Subcutaneous adipose tissue (tissue), 4 donors: ENCODE data around the gene ARFGEF3. TPM values are rescaled to one million over a fixed set of nuclear protein-coding genes. Genes with fewer than 3 reads are reported as not detected.

Experiments used
- total RNA-seq, 4 donors: library from RNA; depleted of rRNA; stranded (reverse); fragments of >200 nt; gene quantifications; one replicate each; pipeline ENCODE4 v1.1.0, GENCODE V29; 2016
- TF ChIP-seq, protein P1 (sequence below): fragments of 450-650 bp; IDR thresholded peaks from one replicate; pipeline ENCODE4 v1.5.1; 2016; ENCODE audit warnings: low read depth, mild to moderate bottlenecking, control low read depth, antibody characterized with exemption, moderate library complexity

Gene ARFGEF3
- total RNA-seq, 4 donors from 2014 or later, result 1.0 to 6.2 (median 2.3) TPM

DNA sequence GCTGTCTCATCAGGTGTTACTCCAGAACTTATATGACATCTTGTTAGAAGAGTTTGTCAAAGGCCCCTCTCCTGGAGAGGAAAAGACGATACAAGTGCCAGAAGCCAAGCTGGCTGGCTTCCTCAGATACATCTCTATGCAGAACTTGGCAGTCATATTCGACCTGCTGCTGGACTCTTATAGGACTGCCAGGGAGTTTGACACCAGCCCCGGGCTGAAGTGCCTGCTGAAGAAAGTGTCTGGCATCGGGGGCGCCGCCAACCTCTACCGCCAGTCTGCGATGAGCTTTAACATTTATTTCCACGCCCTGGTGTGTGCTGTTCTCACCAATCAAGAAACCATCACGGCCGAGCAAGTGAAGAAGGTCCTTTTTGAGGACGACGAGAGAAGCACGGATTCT lies 172.3 kb downstream of the ARFGEF3 start:
- TF ChIP-seq, protein P1, sequence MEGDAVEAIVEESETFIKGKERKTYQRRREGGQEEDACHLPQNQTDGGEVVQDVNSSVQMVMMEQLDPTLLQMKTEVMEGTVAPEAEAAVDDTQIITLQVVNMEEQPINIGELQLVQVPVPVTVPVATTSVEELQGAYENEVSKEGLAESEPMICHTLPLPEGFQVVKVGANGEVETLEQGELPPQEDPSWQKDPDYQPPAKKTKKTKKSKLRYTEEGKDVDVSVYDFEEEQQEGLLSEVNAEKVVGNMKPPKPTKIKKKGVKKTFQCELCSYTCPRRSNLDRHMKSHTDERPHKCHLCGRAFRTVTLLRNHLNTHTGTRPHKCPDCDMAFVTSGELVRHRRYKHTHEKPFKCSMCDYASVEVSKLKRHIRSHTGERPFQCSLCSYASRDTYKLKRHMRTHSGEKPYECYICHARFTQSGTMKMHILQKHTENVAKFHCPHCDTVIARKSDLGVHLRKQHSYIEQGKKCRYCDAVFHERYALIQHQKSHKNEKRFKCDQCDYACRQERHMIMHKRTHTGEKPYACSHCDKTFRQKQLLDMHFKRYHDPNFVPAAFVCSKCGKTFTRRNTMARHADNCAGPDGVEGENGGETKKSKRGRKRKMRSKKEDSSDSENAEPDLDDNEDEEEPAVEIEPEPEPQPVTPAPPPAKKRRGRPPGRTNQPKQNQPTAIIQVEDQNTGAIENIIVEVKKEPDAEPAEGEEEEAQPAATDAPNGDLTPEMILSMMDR, result no peak

GRCh38 chr6:138334963-138335362 lies 173.2 kb downstream of the ARFGEF3 start:
- TF ChIP-seq, protein P1, result no peak

GRCh38 chr6:138336221-138336620 lies 174.5 kb downstream of the ARFGEF3 start:
- TF ChIP-seq, protein P1, result no peak

DNA sequence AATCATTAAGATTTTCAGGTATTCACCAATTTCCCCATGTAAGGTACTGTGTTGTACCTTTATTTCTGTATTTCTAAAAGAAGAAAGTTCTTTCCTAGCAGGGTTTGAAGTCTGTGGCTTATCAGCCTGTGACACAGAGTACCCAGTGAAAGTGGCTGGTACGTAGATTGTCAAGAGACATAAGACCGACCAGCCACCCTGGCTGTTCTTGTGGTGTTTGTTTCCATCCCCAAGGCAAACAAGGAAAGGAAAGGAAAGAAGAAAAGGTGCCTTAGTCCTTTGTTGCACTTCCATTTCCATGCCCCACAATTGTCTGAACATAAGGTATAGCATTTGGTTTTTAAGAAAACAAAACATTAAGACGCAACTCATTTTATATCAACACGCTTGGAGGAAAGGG lies 175.3 kb downstream of the ARFGEF3 start:
- TF ChIP-seq, protein P1, result no peak

DNA sequence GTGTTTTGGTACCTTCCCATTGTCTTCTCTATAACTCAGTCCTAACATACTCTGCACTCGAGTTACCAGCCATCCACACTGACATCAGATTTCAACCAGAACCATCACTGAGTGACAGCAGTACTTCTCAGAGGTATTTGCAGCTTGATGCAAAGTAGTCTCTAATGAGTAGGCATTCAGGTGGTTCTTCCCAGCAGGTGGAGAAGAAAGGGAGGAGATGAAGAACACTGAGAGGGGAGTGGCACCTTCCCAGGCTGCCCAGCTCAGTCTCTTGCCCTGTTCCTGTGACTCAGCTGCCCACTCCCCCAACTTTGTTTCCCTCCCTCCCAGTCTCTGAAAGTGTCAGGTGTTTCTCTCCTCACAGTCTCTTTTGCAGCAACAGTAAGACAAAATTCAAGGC lies 177.3 kb downstream of the ARFGEF3 start:
- TF ChIP-seq, protein P1, result no peak

DNA sequence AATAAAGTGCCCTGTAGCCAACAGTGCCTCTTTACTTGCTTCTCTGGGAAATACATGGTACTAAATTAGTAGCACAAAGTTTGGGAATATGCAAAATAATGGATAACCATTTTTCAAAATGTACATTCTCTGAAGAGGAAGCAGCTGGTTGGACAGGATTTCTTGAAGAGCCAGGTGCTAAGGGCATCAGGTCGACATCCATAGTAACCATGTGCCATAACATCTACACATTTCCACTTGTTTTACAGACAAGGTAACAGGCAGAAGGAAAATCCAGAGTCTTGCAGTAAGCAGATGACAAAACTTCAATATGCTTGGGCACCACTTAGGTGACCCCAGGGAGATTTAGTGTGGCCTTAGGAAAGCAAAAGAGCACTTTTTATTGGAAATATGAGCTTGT lies 179.4 kb downstream of the ARFGEF3 start:
- TF ChIP-seq, protein P1, result no peak

DNA sequence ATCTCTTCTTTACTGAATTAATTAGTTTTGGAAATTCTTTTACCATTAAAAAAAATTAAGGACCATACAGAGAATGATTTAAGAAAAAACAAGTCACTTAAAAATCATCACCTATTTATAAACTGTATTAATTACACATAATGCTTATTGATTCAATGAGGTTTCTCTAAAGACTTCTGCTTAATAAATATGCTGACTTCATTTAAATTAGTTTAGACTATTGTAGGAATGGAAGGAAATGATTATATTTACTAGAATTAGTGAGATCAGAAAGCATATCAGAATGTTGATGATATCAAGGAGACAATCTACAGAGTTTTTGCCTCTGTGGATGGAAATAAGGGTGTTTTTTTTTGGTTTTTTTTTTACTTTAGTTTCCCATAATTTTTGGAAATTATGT lies 181.4 kb downstream of the ARFGEF3 start:
- TF ChIP-seq, protein P1, result no peak
